Peyer's patch (tissue), 4 donors: Measurements from ENCODE around the gene SYT7.

Experiments
- CTCF ChIP-seq, 6 experiments: fragments of 450-650 bp in 4 of 6; fragments of 200-600 bp in 2 of 6; sonication (generic) in 1 of 6; IDR thresholded peaks; one replicate each; pipeline ENCODE4 v1.5.1; 2017 to 2019; ENCODE audit warnings: antibody characterized with exemption in 6 of 6, mild to moderate bottlenecking in 3 of 6, moderate library complexity in 1 of 6
- POLR2A ChIP-seq, 2 donors: fragments of 450-650 bp; IDR thresholded peaks; one replicate each; pipeline ENCODE4 v1.5.1; 2017; ENCODE audit warnings: antibody characterized with exemption in 2 of 2, mild to moderate bottlenecking in 2 of 2, moderate library complexity in 2 of 2

- TF ChIP-seq POLR2A (IDR thresholded peaks at IDR 0.05) (no peak), CTCF (IDR thresholded peaks at IDR 0.05) (no peak)
Observed at GRCh38 chr11:61572913-61573312, 8.0 kb downstream of the SYT7 start.
